K562 (cell line): ENCODE data around the gene ADIPOR2. TPM values are rescaled to one million over a fixed set of nuclear protein-coding genes. Genes with fewer than 3 reads are reported as not detected.

ENCODE experiments used
- ATAC-seq: fragments of 200-7000 bp; cut with Tn5 transposase; 3 replicates; pipeline ENCODE4 v1.9.1; 2020; ENCODE audit warnings: moderate library complexity
- BruUV-seq: library from RNA; stranded (reverse); fragments of 400-500 nt; replicated peaks from 2 replicates; lab custom pipeline; 2021; lab: Mats Ljungman, UMichigan
- CTCF ChIA-PET: fragments of 300-600 bp; formaldehyde crosslinking; extraction: SDS; loops from one replicate; lab custom pipeline; 2021; ENCODE audit warnings: low intra/inter-chr PET ratio; lab: Yijun Ruan, JAX
- POLR2A ChIA-PET: fragments of 300-600, 350-650 bp; sonication (Branson Sonifier 250); formaldehyde crosslinking; extraction: SDS; loops from one replicate; lab custom pipeline; 2021; ENCODE audit warnings: antibody characterized with exemption, inconsistent platforms; lab: Yijun Ruan, JAX
- DNase-seq, 4 experiments: peaks; one replicate each; pipeline versions ENCODE4 v3.0.0 to v3.0.0-alpha.2; 2011 to 2018; ENCODE audit warnings: low spot score in 3 of 4, mixed read lengths in 3 of 4; ENCODE audit errors: extremely low read depth in 1 of 4
- FAIRE-seq: peaks from 2 replicates; lab custom pipeline; 2011; peaks lifted over from hg19 to GRCh38; lab: Jason Lieb, UNC
- H2AFZ ChIP-seq: 2 replicates; pipeline ENCODE4 v1.6.0; 2011; ENCODE audit warnings: low read depth, low read length, control low read depth, inconsistent platforms
- H3K27ac ChIP-seq: fragments of 200-600 bp; 3 replicates; pipeline ENCODE4 v1.8.0; 2011; ENCODE audit warnings: low read depth, mild to moderate bottlenecking, control low read depth, inconsistent platforms, low read length, moderate library complexity, mixed read lengths; ENCODE audit errors: extremely low read depth
- H3K27me3 ChIP-seq, 2 experiments: fragments of 300-600 bp in 1 of 2; 2 replicates in 1 of 2; 3 replicates in 1 of 2; pipeline versions ENCODE4 v1.6.0 to v1.8.0; 2011; ENCODE audit warnings: inconsistent platforms in 2 of 2, low read length in 2 of 2, mild to moderate bottlenecking in 1 of 2, mixed read lengths in 1 of 2, moderate library complexity in 1 of 2; ENCODE audit not compliant: control insufficient read depth in 2 of 2, insufficient read depth in 2 of 2
- H3K36me3 ChIP-seq: fragments of 300-600 bp; 3 replicates; pipeline ENCODE4 v1.8.0; 2011; ENCODE audit warnings: mild to moderate bottlenecking, low read length, inconsistent platforms; ENCODE audit not compliant: control insufficient read depth, insufficient read depth
- H3K4me1 ChIP-seq, 2 experiments: fragments of 200-600 bp in 1 of 2; replicated peaks in 1 of 2; 2 replicates in 1 of 2; 3 replicates in 1 of 2; pipeline versions ENCODE4 v1.5.1 to v1.8.0; 2011; ENCODE audit warnings: inconsistent platforms in 2 of 2, low read length in 2 of 2, mild to moderate bottlenecking in 1 of 2, mixed read lengths in 1 of 2, moderate library complexity in 1 of 2; ENCODE audit not compliant: control insufficient read depth in 2 of 2, insufficient read depth in 2 of 2
- H3K4me2 ChIP-seq: 2 replicates; pipeline ENCODE4 v1.6.1; 2011; ENCODE audit warnings: low read length, control low read depth, inconsistent platforms, mixed read lengths; ENCODE audit not compliant: insufficient read depth
- H3K4me3 ChIP-seq: fragments of 200-600 bp; sonication (generic), shearing (Covaris generic); 2 replicates; pipeline ENCODE4 v1.5.1; 2016; ENCODE audit warnings: control low read depth, inconsistent platforms
- H3K79me2 ChIP-seq: fragments of 200-600 bp; 3 replicates; pipeline ENCODE4 v1.8.0; 2011; ENCODE audit warnings: low read length, inconsistent platforms; ENCODE audit not compliant: control insufficient read depth, insufficient read depth
- H3K9ac ChIP-seq, 2 experiments: 2 replicates each; pipeline versions ENCODE4 v1.6.0 to v1.6.1; 2011; ENCODE audit warnings: low read depth in 2 of 2, low read length in 2 of 2, control low read depth in 1 of 2, inconsistent platforms in 1 of 2, mild to moderate bottlenecking in 1 of 2, mixed read lengths in 1 of 2; ENCODE audit not compliant: insufficient read depth in 1 of 2
- H3K9me1 ChIP-seq: one replicate; pipeline ENCODE4 v1.6.0; 2011; ENCODE audit warnings: inconsistent platforms, mild to moderate bottlenecking, low read length, moderate library complexity; ENCODE audit not compliant: control insufficient read depth, insufficient read depth
- H3K9me3 ChIP-seq: replicated peaks from 2 replicates; pipeline ENCODE4 v1.5.1; 2011; ENCODE audit warnings: low read depth, low read length, inconsistent platforms; ENCODE audit not compliant: control insufficient read depth, insufficient read depth
- H4K20me1 ChIP-seq: replicated peaks from 2 replicates; pipeline ENCODE4 v1.6.1; 2011; ENCODE audit warnings: low read length, inconsistent platforms, mixed read lengths; ENCODE audit not compliant: control insufficient read depth, insufficient read depth
- ARID4B ChIP-seq: sonication (generic); formaldehyde crosslinking; IDR thresholded peaks from 2 replicates; pipeline ENCODE4 v1.8.0; 2022; ENCODE audit warnings: mild to moderate bottlenecking, missing genetic modification reagents
- CBX3 ChIP-seq, 2 experiments: IDR thresholded peaks; 1 replicate in 1 of 2; 2 replicates in 1 of 2; pipeline ENCODE4 v1.6.1; 2012; ENCODE audit warnings: inconsistent platforms in 2 of 2, low read length in 2 of 2, borderline replicate concordance in 1 of 2, control low read depth in 1 of 2
- ETV5 ChIP-seq: sonication (generic); formaldehyde crosslinking; IDR thresholded peaks from 2 replicates; pipeline ENCODE4 v1.4.0; 2020; ENCODE audit warnings: low read depth, mild to moderate bottlenecking, missing genetic modification reagents
- ETV6 ChIP-seq, 3 experiments: fragments of 150-350 bp in 1 of 3; sonication (generic) in 1 of 3; formaldehyde crosslinking in 1 of 3; IDR thresholded peaks; 2 replicates each; pipeline versions ENCODE4 v1.6.1 to v1.8.0; 2014 to 2022; ENCODE audit warnings: borderline replicate concordance in 2 of 3, low read depth in 2 of 3, antibody characterized with exemption in 1 of 3, low read length in 1 of 3, mild to moderate bottlenecking in 1 of 3, missing genetic modification reagents in 1 of 3
- FOXJ2 ChIP-seq: fragments of 200-800 bp; sonication (Bioruptor generic); IDR thresholded peaks from 2 replicates; pipeline ENCODE4 v1.6.1; 2016; ENCODE audit warnings: missing genetic modification characterization, missing compliant biosample characterization
- NFYB ChIP-seq: IDR thresholded peaks from 2 replicates; pipeline ENCODE4 v1.6.1; 2011; ENCODE audit warnings: mild to moderate bottlenecking, moderate library complexity; ENCODE audit not compliant: insufficient read length; ENCODE audit errors: extremely low read depth
- NR2C2 ChIP-seq, 2 experiments: fragments of 200-800 bp in 1 of 2; sonication (Bioruptor generic) in 1 of 2; sonication (generic) in 1 of 2; formaldehyde crosslinking in 1 of 2; IDR thresholded peaks; 2 replicates each; pipeline versions ENCODE4 v1.6.1 to v1.8.0; 2016 to 2022; ENCODE audit warnings: mild to moderate bottlenecking in 1 of 2, missing compliant biosample characterization in 1 of 2, missing genetic modification characterization in 1 of 2, missing genetic modification reagents in 1 of 2
- SPI1 ChIP-seq: IDR thresholded peaks from 2 replicates; pipeline ENCODE4 v1.6.1; 2011; ENCODE audit warnings: low read depth, low read length, control low read depth, borderline replicate concordance
- VEZF1 ChIP-seq: fragments of 200-800 bp; sonication (Bioruptor generic); IDR thresholded peaks from 2 replicates; pipeline ENCODE4 v1.6.1; 2017; ENCODE audit warnings: missing genetic modification characterization, missing compliant biosample characterization
- ZNF263 ChIP-seq: sonication (generic); formaldehyde crosslinking; IDR thresholded peaks from 2 replicates; pipeline ENCODE4 v1.8.0; 2022; ENCODE audit warnings: mild to moderate bottlenecking, missing genetic modification reagents, borderline replicate concordance
- WGBS: fragments of 100-300 bp; shearing (Covaris generic); methylation state at CpG from one replicate; pipeline ENCODE4 v1.1.6; 2016; ENCODE audit warnings: low coverage, mixed read lengths; ENCODE audit not compliant: insufficient coverage; ENCODE audit errors: missing lambda C conversion rate; 5-methylcytosine and 5-hydroxymethylcytosine counted together
- in situ Hi-C: fragments of 300-500 bp; cut with MboI; formaldehyde crosslinking; loops from 4 replicates; pipeline ENCODE4 v1.15.0; 2018; ENCODE audit warnings: inconsistent platforms, mixed read lengths
- intact Hi-C: fragments of 100-400 bp; cut with micrococcal nuclease; formaldehyde crosslinking; loops from 2 replicates; pipeline ENCODE4 v1.14.2; 2022
- polyA plus RNA-seq, 8 experiments: library from polyadenylated mRNA; depleted of rRNA in 4 of 8; stranded (reverse) in 5 of 8; unstranded in 3 of 8; fragments of >200 nt; fragmentation: Nextera tagmentation in 2 of 8; fragmentation: Illumina TruSeq in 1 of 8; extraction: Ambion mirVana in 2 of 8; extraction: Trizol in 1 of 8; gene quantifications; 2 replicates each; pipeline versions ENCODE4 v1.2.1 to v1.2.3, GENCODE V29; 2011 to 2014; ENCODE audit warnings: inconsistent platforms in 1 of 8, missing spikeins in 1 of 8
- total RNA-seq, 7 experiments: library from RNA; depleted of rRNA in 6 of 7; stranded (reverse); fragments of >200 nt in 6 of 7; fragmentation: Illumina TruSeq in 2 of 7; extraction: Trizol in 2 of 7; gene quantifications; 2 replicates each; pipeline versions ENCODE4 v1.2.1 to v1.2.3, GENCODE V29; 2011 to 2021; ENCODE audit warnings: low replicate concordance in 1 of 7

ADIPOR2 gene
- total and polyA plus RNA-seq, 9 of the 15 experiments (the other 6 are each of a cell fraction or from before 2014, with no cell fraction given): 10.9 to 63.5 (median 46.0) TPM

- peak; percentile 20; the same call in 1 of the 2 replicates for TF ChIP-seq VEZF1
Measured at GRCh38 chr12:1646569-1647284, 44.1 kb upstream of the ADIPOR2 start (continued).

GRCh38 chr12:1647285-1647669, 43.6 kb upstream of the ADIPOR2 start:
- Histone ChIP-seq H3K4me3 (no peak overlapping the region), H3K4me1 (peaks cover 21 to 39% of the 10 kb centered on the region in 2 experiments), H4K20me1 (no peaks in the 10 kb centered on the region), H3K79me2 (no peaks in the 10 kb centered on the region), H3K9me1 (no peaks in the 10 kb centered on the region), H3K4me2 (no peak overlapping the region), H3K27ac (no peak overlapping the region), H2AFZ (no peak overlapping the region), H3K27me3 (no peaks in the 10 kb centered on the region), H3K9ac (no peak overlapping the region), H3K9me3 (no peaks in the 10 kb centered on the region), H3K36me3 (no peaks in the 10 kb centered on the region; the same call in 2 of the 3 replicates)
- no peak for ATAC-seq
- no TSS peak for BruUV-seq
- ChIA-PET POLR2A (no interaction called here), CTCF (no interaction called here)
- WGBS: 62% methylated on average over 2 of the region's 3 CpGs
- DNase-seq: no peak
- intact Hi-C loops (no loop called here), in situ Hi-C loops (loop anchor here (5.0 kb wide), 1 partner anchor 140 kb away; no protein-coding TSS in a partner anchor)
- no peak for FAIRE-seq
- TF ChIP-seq NR2C2 (CRISPR knock-in tag; IDR thresholded peaks at IDR 0.05) (no peak), NR2C2 (tag; IDR thresholded peaks at IDR 0.05) (no peak), ARID4B (CRISPR knock-in tag) (no peak), ETV6 (IDR thresholded peaks at IDR 0.05; ENCODE audit: borderline replicate concordance in 1 of 2, low read depth in 2 of 2, low read length in 1 of 2) (no peak), ETV6 (CRISPR knock-in tag; IDR thresholded peaks at IDR 0.05; ENCODE audit: borderline replicate concordance) (no peak), FOXJ2 (tag) (no peak), ETV5 (CRISPR knock-in tag) (no peak), NFYB (no peak), SPI1 (no peak), ZNF263 (CRISPR knock-in tag) (no peak), CBX3 (IDR thresholded peaks at IDR 0.05; ENCODE audit: borderline replicate concordance in 1 of 2, low read length in 2 of 2) (no peak)
